GM12891 (cell line): ENCODE measurements around the gene GPC5.

Experiments
- POLR2A ChIP-seq: IDR thresholded peaks from 2 replicates; pipeline ENCODE4 v1.6.1; 2011; ENCODE audit warnings: low read depth, low read length, control low read depth
- POLR2AphosphoS5 ChIP-seq: IDR thresholded peaks from 2 replicates; pipeline ENCODE4 v1.6.1; 2011; ENCODE audit warnings: low read depth, low read length, control low read depth
- SPI1 ChIP-seq: IDR thresholded peaks from 2 replicates; pipeline ENCODE4 v1.6.1; 2011; ENCODE audit warnings: low read depth, low read length, control low read depth
- TAF1 ChIP-seq: IDR thresholded peaks from 2 replicates; pipeline ENCODE4 v1.6.1; 2011; ENCODE audit warnings: low read depth, low read length, control low read depth

DNA sequence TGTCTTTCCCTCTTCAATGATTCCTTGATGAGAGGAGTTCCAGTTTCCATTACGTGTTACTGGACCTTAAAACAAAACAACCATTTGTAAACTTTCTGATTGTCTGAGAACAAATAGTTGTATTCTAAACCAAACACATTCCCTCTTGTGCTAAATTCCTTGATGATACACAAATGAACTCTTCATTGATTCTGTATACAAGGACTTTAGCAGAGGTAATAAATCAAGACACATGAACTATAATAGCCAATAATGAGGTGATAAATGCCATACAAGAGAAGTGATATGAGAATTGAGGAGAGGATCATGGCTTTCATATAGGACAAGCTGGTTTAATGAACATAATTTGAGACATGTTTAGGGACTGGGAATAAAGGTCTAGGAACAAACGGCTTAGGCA is 13.5 kb upstream of the GPC5 start:
- TF ChIP-seq TAF1 (no peak), POLR2A (no peak), POLR2AphosphoS5 (no peak), SPI1 (no peak)
